Liver (tissue), 9 donors: ENCODE measurements around the gene SHC4. TPM values are rescaled to one million over a fixed set of nuclear protein-coding genes. Genes with fewer than 3 reads are reported as not detected.

Source experiments
- DNase-seq: peaks from one replicate; pipeline ENCODE4 v3.0.0-alpha.2; 2017; ENCODE audit warnings: low spot score
- H3K27ac ChIP-seq, 2 donors: one replicate each; pipeline ENCODE4 v1.7.0; 2013; ENCODE audit warnings: inconsistent platforms in 2 of 2, low read length in 2 of 2, control low read depth in 1 of 2, low read depth in 1 of 2, mild to moderate bottlenecking in 1 of 2
- H3K27me3 ChIP-seq, 4 donors: one replicate each; pipeline versions ENCODE4 v1.6.1 to v1.7.0; 2013; ENCODE audit warnings: low read length in 3 of 4, inconsistent platforms in 1 of 4, mild to moderate bottlenecking in 1 of 4, moderate library complexity in 1 of 4; ENCODE audit not compliant: control insufficient read depth in 4 of 4, insufficient read depth in 4 of 4
- H3K36me3 ChIP-seq, 4 donors: one replicate each; pipeline versions ENCODE4 v1.6.1 to v1.7.0; 2013; ENCODE audit warnings: low read length in 3 of 4, mild to moderate bottlenecking in 3 of 4, low read depth in 1 of 4, moderate library complexity in 1 of 4; ENCODE audit not compliant: control insufficient read depth in 4 of 4, insufficient read depth in 3 of 4
- H3K4me1 ChIP-seq, 4 donors: one replicate each; pipeline versions ENCODE4 v1.6.1 to v1.7.0; 2013; ENCODE audit warnings: low read length in 3 of 4, mild to moderate bottlenecking in 3 of 4, moderate library complexity in 1 of 4; ENCODE audit not compliant: control insufficient read depth in 4 of 4, insufficient read depth in 4 of 4
- H3K4me3 ChIP-seq, 3 donors: one replicate each; pipeline versions ENCODE4 v1.6.1 to v1.7.0; 2013; ENCODE audit warnings: low read length in 3 of 3, control low read depth in 1 of 3, low read depth in 1 of 3, mild to moderate bottlenecking in 1 of 3
- H3K9ac ChIP-seq, 2 donors: one replicate each; pipeline ENCODE4 v1.7.0; 2013; ENCODE audit warnings: low read length in 2 of 2, mild to moderate bottlenecking in 2 of 2, moderate library complexity in 2 of 2, control low read depth in 1 of 2, low read depth in 1 of 2
- H3K9me3 ChIP-seq, 4 donors: one replicate each; pipeline versions ENCODE4 v1.6.1 to v1.7.0; 2013; ENCODE audit warnings: low read length in 3 of 4; ENCODE audit not compliant: control insufficient read depth in 4 of 4
- ATF3 ChIP-seq: IDR thresholded peaks from 2 replicates; pipeline ENCODE4 v1.6.1; 2016; ENCODE audit warnings: antibody characterized with exemption
- CTCF ChIP-seq: fragments of 150-350 bp; IDR thresholded peaks from 2 replicates; pipeline ENCODE4 v1.5.1; 2017; ENCODE audit warnings: improper control_type of control experiment, low read depth, low read length; ENCODE audit not compliant: missing input control
- EGR1 ChIP-seq, 2 donors: IDR thresholded peaks; 2 replicates each; pipeline ENCODE4 v1.6.1; 2016 to 2018; ENCODE audit warnings: antibody characterized with exemption in 2 of 2, low read depth in 2 of 2
- FOXA1 ChIP-seq: IDR thresholded peaks from 2 replicates; pipeline ENCODE4 v1.6.1; 2016; ENCODE audit warnings: antibody characterized with exemption
- FOXA2 ChIP-seq: IDR thresholded peaks from 2 replicates; pipeline ENCODE4 v1.6.1; 2016; ENCODE audit warnings: antibody characterized with exemption
- GABPA ChIP-seq, 2 donors: IDR thresholded peaks in 1 of 2; conservative IDR thresholded peaks in 1 of 2; 2 replicates each; pipeline ENCODE4 v1.6.1; 2016; ENCODE audit warnings: antibody characterized with exemption in 2 of 2, mild to moderate bottlenecking in 1 of 2, moderate library complexity in 1 of 2
- HNF4G ChIP-seq: IDR thresholded peaks from 2 replicates; pipeline ENCODE4 v1.6.1; 2016; ENCODE audit warnings: antibody characterized with exemption
- JUND ChIP-seq, 2 donors: IDR thresholded peaks; 2 replicates each; pipeline ENCODE4 v1.6.1; 2016; ENCODE audit warnings: antibody characterized with exemption in 2 of 2
- MAX ChIP-seq: IDR thresholded peaks from 2 replicates; pipeline ENCODE4 v1.6.1; 2016; ENCODE audit warnings: antibody characterized with exemption
- NR2F2 ChIP-seq: IDR thresholded peaks from 2 replicates; pipeline ENCODE4 v1.6.1; 2016; ENCODE audit warnings: antibody characterized with exemption
- RAD21 ChIP-seq, 2 donors: IDR thresholded peaks; 2 replicates each; pipeline ENCODE4 v1.6.1; 2016; ENCODE audit warnings: antibody characterized with exemption in 2 of 2, mild to moderate bottlenecking in 2 of 2
- REST ChIP-seq: IDR thresholded peaks from 2 replicates; pipeline ENCODE4 v1.6.1; 2016; ENCODE audit warnings: antibody characterized with exemption, mild to moderate bottlenecking
- RXRA ChIP-seq, 2 donors: IDR thresholded peaks; 2 replicates each; pipeline ENCODE4 v1.6.1; 2017 to 2018; ENCODE audit warnings: antibody characterized with exemption in 2 of 2, mild to moderate bottlenecking in 1 of 2
- SP1 ChIP-seq: IDR thresholded peaks from 2 replicates; pipeline ENCODE4 v1.6.1; 2018; ENCODE audit warnings: antibody characterized with exemption, mild to moderate bottlenecking
- TAF1 ChIP-seq: conservative IDR thresholded peaks from 2 replicates; pipeline ENCODE4 v1.6.1; 2016; ENCODE audit warnings: antibody characterized with exemption, mild to moderate bottlenecking
- YY1 ChIP-seq: IDR thresholded peaks from 2 replicates; pipeline ENCODE4 v1.6.1; 2016; ENCODE audit warnings: antibody characterized with exemption, mild to moderate bottlenecking
- ZBTB33 ChIP-seq: IDR thresholded peaks from 2 replicates; pipeline ENCODE4 v1.6.1; 2016; ENCODE audit warnings: antibody characterized with exemption
- WGBS: extraction: QIAGEN DNeasy Blood & Tissue Kit; methylation state at CpG from one replicate; pipeline ENCODE4 v1.1.7; 2013; 5-methylcytosine and 5-hydroxymethylcytosine counted together
- polyA plus RNA-seq, 2 donors: library from polyadenylated mRNA; stranded (reverse) in 1 of 2; unstranded in 1 of 2; fragments of 200-250 nt in 1 of 2; fragments of >200 nt in 1 of 2; fragmentation: Nextera tagmentation in 1 of 2; extraction: Ambion mirVana in 1 of 2; gene quantifications; one replicate each; pipeline versions ENCODE4 v1.2.1 to v1.2.3, GENCODE V29; 2013 to 2015
- total RNA-seq, 2 donors: library from RNA; depleted of rRNA; stranded (reverse); fragments of >200 nt; gene quantifications; one replicate each; pipeline ENCODE4 v1.2.3, GENCODE V29; 2014
- donor health status: healthy.
- donor health status: healthy.
- donor health status: healthy.
- donor health status: healthy.
- donor health status: healthy.

Gene SHC4
- total and polyA plus RNA-seq, 4 donors: under 0.01 to 0.19 (median 0.05) TPM

GRCh38 chr15:48876057-48876456 lies 87.7 kb downstream of the SHC4 start:
- DNase-seq: no peak
- peak overlapping the region in 1 of 2 donors; percentile 23 for H3K27ac ChIP-seq
- 47% methylated on average over 3 of the region's 3 CpGs for WGBS

GRCh38 chr15:48875241-48875960 lies 88.3 kb downstream of the SHC4 start:
- Histone ChIP-seq H3K9ac (no peak overlapping the region), H3K4me1 (peaks cover 0 to 20% (median 2%) of the 10 kb centered on the region in 4 donors), H3K27me3 (no peaks in the 10 kb centered on the region), H3K27ac (peak overlapping the region in 1 of 2 donors; percentile 23), H3K4me3 (no peak overlapping the region), H3K9me3 (no peaks in the 10 kb centered on the region), H3K36me3 (no peaks in the 10 kb centered on the region)
- TF ChIP-seq FOXA2: no peak
- no peak for DNase-seq
- 81% methylated on average over 2 of the region's 2 CpGs for WGBS

More at GRCh38 chr15:48876057-48876456, 87.7 kb downstream of the SHC4 start:
- Histone ChIP-seq H3K9ac (no peak overlapping the region), H3K36me3 (no peaks in the 10 kb centered on the region), H3K4me3 (no peak overlapping the region), H3K4me1 (peaks cover 0 to 20% (median 2%) of the 10 kb centered on the region in 4 donors), H3K9me3 (no peaks in the 10 kb centered on the region), H3K27me3 (no peaks in the 10 kb centered on the region)
- TF ChIP-seq RAD21 (IDR thresholded peaks at IDR 0.05) (no peak), GABPA (IDR thresholded peaks at IDR 0.05 in 1 of 2, conservative IDR thresholded peaks at IDR 0.05 in 1 of 2) (no peak), ZBTB33 (no peak)

GRCh38 chr15:48872632-48873031 lies 91.1 kb downstream of the SHC4 start:
- Histone ChIP-seq H3K36me3 (no peaks in the 10 kb centered on the region), H3K4me1 (peaks cover 0 to 4% (median 0%) of the 10 kb centered on the region in 4 donors), H3K27ac (no peak overlapping the region), H3K9me3 (no peaks in the 10 kb centered on the region), H3K4me3 (no peak overlapping the region), H3K9ac (no peak overlapping the region), H3K27me3 (no peaks in the 10 kb centered on the region)
- 74% methylated on average over 2 of the region's 2 CpGs for WGBS
- no peak for TF ChIP-seq RAD21 (IDR thresholded peaks at IDR 0.05)
- TF ChIP-seq YY1: no peak
- no peak for TF ChIP-seq NR2F2
- no peak for TF ChIP-seq MAX
- no peak for TF ChIP-seq JUND (IDR thresholded peaks at IDR 0.05)
- TF ChIP-seq EGR1 (IDR thresholded peaks at IDR 0.05; ENCODE audit: low read depth in 2 of 2): no peak
- TF ChIP-seq REST: no peak
- TF ChIP-seq RXRA (IDR thresholded peaks at IDR 0.05): no peak
- no peak for TF ChIP-seq ZBTB33
- no peak for TF ChIP-seq GABPA (IDR thresholded peaks at IDR 0.05 in 1 of 2, conservative IDR thresholded peaks at IDR 0.05 in 1 of 2)
- TF ChIP-seq SP1: no peak
- no peak for TF ChIP-seq HNF4G
- TF ChIP-seq CTCF: no peak
- TF ChIP-seq FOXA2: no peak
- TF ChIP-seq ATF3: no peak
- no peak for TF ChIP-seq TAF1
- TF ChIP-seq FOXA1: no peak
- DNase-seq: no peak
